HG03064 (cell line): ENCODE measurements around the gene INPP5B.
"Not testable (repeated sequence)": the region's sequence is repeated elsewhere in the genome, so short reads cannot be mapped to it uniquely, and the experiment has no call there.

Source experiments
- ATAC-seq: cut with Tn5 transposase; IDR thresholded peaks from one replicate; pipeline ENCODE4 v1.9.1; 2021; ENCODE audit warnings: low read depth; ENCODE audit not compliant: unreplicated experiment

INPP5B gene

DNA sequence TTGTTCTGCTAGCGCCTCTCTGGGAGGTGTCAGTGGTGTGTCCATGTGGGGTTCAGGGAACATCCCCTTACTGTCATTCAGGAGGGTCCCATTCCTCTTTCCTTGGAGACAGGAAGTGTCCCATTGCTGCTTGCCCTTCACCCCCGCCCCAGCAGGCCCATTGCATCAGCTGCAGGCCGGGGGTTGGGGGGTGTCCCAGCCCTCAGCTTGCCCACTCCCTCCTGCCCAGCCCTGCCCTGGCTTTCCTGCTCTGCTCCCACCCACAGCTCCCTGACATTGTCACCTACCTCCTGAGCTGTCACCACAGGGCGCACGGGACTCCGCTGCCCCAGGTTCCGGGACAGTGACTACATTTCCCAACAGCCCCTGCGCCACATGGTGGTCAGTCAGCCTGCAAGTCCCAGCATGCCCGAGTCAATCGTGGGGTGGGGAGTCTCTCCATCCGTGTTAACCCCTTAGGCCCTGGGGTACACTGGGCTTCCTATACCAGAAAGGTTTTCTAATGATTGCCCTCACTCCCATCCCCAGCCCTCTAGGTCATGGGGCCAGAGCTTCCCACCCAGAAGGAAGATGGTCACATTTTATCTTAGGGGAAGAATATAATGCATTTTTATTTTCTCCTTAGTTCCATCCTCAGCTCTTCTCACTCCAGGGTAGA lies at the start of gene INPP5B:
Gene INPP5B (minus strand): TSS at position 351 of the 658 bp plus-strand sequence. CDS start 745 bp downstream, outside the sequence.
- peak; percentile 83 for ATAC-seq

GRCh38 chr1:37995751-37996345 lies 49.0 kb upstream of the INPP5B start:
- ATAC-seq, result no peak

GRCh38 chr1:37994886-37995566 lies 48.2 kb upstream of the INPP5B start:
- no peak for ATAC-seq

DNA sequence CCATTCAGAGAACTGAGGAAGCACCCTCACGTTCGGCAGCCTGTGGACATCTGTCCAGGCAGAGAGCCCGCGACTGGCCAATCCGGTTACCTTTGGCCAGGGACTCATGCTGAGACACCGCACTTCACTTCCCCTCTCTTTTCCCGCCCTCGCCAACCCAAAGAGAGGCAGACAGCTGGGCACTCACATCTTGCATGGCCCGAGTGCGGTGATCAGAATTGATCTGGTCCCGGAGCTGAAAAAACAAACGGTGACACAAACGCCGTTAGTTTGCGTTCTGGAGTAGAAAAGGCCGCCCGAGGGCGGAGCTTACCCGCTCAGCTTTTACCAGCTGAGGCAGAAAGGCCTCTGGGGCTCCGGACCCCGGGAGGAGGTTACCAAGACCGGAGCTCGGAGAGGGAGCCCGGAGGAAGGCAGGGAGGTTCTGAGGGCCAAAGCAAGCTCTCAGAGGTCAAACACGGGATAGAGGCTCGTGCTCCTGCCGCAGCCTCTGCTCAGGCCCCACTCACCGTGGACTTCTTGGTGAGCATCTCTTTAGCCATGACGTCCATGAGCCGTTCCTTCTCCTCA lies 42.6 kb upstream of the INPP5B start:
- peak; percentile 15 for ATAC-seq

DNA sequence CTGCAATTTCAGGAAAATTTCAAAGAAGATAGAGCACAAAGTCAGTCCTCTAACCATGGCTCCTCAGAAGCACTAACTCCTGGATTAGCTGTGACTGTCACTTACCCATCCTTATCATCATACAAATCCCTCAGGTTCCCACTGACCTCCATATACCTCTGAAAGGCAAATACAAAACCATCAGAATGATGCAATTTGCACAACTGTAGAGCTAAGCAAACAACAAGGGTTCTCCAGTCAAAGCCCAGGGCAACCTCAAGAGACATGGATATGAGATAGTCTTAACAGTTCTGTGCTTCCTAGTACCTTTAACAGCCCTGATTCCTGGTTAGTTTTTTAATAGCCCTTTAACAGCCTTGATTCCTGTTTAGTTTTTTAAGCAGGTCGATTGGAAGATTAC lies 40.8 kb upstream of the INPP5B start:
- no peak for ATAC-seq

DNA sequence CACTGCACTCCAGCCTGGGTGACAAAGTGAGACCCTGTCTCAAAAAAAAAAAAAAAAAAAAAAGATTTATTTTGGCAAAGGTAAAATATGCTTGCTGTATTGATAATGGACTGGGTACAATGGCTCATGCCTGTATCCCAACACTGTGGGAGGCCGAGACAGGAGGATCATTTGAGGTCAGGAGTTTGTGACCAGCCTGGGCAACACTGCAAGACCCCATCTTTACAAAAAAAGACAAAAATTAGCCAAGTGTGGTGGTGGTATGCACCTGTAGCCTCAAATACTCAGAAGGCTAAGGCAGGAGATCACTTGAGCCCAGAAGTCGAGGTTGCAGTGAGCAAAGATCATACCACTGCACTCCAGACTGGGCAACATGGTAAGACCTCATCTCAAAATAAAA lies 36.7 kb upstream of the INPP5B start:
- ATAC-seq, result no peak

DNA sequence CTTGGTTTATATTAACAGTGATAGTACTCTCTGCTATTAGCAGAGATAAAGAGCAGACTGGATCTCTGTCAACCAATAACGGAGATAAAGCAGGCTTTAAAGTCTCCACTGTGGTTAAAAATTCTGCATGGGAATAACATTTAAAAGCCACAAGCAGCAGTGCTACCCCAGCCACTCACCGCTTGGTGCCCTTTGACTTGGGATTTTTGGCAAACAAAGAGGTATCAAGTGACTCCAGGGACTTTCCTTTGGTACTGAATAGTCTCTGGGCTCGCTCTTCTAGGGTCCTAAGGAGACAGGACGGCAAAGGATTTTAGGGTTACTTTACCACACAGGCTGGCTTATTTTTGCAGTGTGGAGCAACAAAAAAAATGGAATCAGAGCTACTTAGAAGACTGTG lies 31.7 kb upstream of the INPP5B start:
- ATAC-seq, result no peak

DNA sequence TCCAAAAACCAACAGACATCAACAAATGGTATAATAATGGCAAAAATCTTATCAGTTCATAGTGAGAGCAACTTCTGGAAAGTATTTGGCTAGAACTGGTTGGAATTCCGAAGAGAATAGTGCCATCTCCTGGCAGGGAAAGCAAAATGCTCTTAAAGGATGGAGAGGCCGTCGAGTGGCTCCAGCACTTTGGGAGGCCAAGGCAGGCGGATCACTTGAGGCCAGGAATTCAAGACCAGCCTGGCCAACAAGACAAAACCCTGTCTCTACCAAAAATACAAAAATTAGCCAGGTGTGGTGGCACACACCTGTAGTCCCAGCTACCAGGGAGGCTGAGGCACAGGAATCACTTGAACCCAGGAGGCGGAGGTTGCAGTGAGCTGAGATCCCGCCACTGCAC lies 28.2 kb upstream of the INPP5B start:
- not testable (repeated sequence) for ATAC-seq

DNA sequence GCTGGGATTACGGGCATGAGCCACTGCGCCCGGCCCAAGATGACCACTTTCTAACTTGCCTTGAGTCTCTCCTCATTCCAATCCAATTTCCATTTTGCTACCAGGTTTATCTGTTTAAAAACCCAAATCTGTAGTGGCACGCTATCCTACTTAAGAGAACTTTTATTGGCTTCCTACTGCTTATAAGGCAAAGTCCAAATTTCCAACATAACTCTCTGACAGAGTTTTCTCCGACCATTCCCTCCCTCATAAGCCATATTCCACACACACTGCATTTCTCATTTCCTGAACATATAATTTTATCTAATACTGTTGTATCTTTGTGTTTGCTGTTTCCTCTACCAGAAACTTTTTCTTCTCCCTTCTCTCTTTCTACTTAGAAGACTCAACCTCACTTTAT lies 27.7 kb upstream of the INPP5B start:
- no peak for ATAC-seq

DNA sequence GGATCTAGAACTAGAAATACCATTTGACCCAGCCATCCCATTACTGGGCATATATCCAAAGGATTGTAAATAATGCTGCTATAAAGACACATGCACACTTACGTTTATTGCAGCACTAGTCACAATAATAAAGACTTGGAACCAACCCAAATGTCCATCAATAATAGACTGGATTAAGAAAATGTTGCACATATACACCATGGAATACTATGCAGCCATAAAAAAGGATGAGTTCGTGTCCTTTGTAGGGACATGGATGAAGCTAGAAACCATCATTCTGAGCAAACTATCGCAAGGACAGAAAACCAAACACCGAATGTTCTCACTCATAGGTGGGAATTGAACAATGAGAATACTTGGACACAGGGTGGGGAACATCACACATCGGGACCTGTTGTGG lies 26.8 kb upstream of the INPP5B start:
- not testable (repeated sequence) for ATAC-seq

- ATAC-seq, result no peak
These were observed 18.4 kb upstream of the INPP5B start for GRCh38 chr1:37965301-37965700.

- not testable (repeated sequence) for ATAC-seq
These were observed 17.3 kb upstream of the INPP5B start for GRCh38 chr1:37964106-37964505.

GRCh38 chr1:37958690-37959089 lies 11.8 kb upstream of the INPP5B start:
- ATAC-seq, result no peak

DNA sequence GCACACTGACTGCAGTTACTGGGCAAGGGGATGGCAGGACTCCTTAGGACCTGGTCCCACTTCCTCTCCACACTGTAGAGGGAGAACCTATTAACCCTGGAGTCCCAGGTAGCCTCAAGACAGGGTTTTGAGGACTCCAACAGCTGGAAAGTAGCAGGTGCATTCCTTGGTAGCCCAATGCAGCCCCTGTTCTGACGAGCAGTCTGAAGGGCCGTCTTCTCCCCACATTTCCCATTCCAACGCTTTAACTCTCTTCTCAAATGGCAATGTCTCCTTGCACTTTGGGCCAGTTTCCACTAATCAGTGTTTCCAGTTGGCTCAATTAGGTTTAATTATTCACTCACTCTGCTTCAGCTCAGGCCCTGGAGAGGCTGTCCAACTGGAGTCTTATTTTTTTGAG lies 8.8 kb upstream of the INPP5B start:
- ATAC-seq, result no peak

DNA sequence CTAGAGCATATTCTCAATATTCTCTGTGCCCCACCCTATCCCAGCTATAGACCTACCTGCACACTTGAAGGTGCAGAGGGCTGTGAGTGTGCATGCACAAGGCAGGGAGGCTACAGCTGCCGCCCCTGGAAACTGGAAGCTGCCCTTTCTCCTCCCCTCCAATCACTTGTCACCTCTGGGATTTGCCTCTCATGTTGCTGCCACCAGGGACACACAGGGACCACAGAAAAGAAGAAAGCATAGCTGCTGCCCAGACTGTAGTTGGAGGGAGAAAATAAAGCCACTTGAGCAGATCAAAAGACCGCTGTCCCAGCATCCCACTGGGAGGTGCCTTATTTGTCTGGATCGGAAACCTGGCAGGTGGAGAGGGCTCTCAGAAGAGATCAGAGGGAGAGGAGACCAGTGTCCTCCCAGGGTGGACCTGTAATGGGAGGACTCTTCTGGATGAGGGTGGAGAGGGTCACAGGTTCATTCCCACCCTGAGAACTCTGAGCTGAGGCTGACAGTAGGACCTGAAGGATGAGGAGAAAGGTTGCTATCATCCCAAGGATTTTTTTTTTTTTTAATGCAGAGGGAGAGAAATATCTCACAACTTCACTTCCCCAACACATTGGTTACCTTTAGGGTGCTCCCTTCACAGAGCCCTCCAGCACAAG lies 7.6 kb upstream of the INPP5B start:
- no peak for ATAC-seq

- ATAC-seq, result no peak
These were observed 5.9 kb upstream of the INPP5B start for GRCh38 chr1:37952738-37953137.

- no peak for ATAC-seq
These were observed 5.2 kb upstream of the INPP5B start for GRCh38 chr1:37951783-37952624.

DNA sequence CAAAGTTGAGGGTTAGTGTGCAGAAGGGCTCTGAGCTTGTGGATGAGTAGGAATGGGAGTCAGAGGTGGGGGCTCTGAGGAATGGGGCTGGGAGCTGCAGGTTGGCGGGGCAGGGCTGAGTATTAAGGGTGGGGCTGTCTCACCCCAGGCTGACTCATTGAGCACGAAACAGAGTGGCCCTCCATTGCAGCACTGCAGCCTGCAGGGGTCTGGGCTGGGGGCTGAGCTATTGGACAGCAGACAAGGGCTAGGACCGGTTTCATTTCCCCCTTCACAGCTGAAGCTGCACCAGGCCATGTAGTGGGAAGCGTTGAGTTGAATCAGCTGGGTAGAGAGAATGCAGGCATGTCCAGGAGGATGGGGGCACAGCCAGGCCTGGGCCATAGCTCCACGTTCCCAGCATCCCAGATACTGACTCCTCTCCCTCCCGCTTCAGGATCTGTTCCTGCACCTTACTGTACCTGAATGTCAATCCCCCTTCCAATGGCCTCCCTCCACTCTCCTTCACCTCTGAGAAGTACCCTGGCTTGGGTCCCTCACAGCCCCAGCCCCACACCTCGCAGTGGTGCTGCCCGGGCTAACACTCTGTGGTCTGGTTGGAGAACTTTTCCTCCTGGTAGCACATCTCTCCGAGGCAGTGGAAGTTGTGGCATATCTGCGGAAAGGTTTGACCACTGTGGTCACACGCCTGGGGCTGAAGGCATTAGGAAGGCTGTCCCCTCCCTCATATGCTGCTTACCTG lies 4.4 kb upstream of the INPP5B start:
- ATAC-seq, result no peak

DNA sequence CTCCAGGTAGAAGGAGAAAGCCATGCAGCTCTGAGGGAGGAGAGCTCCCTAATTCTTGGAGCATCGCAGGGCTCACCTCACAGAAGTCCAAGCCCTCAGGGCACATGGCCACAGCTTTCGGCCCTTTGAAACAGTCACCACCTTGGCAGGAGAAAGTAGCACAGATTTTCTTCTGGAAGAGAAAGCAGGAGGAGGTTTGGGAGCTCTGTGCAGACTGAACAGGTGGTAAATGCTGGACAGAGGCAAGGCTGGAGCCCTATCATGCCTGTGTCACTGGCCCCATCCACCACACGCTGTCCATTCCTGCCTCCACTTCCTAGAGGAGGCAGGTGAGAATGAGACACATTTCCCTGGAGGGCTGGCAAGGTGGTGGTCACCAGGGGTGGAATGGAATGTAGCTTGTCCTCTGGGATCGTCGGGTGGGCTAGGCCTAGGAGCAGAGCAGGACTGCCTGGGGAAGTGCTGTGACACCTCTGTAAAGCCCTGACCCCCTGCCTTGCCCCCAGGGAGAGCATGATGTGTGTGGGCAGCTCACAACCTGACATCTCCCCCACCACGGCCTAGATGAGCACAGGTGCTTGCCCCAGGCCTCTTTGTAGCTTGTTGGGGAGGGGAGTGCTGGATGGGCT lies 2.8 kb upstream of the INPP5B start:
- ATAC-seq, result no peak
